Activated naive CD4-positive, alpha-beta T cell treated with anti-CD3 and anti-CD28 coated beads, Interleukin-2, amount 50 U/mL, for 72 hours (primary cell): ENCODE measurements around the gene DAD1. TPM values are rescaled to one million over a fixed set of nuclear protein-coding genes. Genes with fewer than 3 reads are reported as not detected.
"Not testable (repeated sequence)": the region's sequence is repeated elsewhere in the genome, so short reads cannot be mapped to it uniquely, and the experiment has no call there.

Source experiments
- ATAC-seq, 2 donors: fragments of 150-1000 bp; cut with Tn5 transposase; 2 replicates each; pipeline ENCODE4 v1.10.0; 2021; ENCODE audit warnings: mild to moderate bottlenecking in 2 of 2, moderate library complexity in 2 of 2
- DNase-seq, 2 donors: peaks; one replicate each; pipeline ENCODE4 v3.0.0; 2021 to 2022; ENCODE audit warnings: low spot score in 2 of 2
- H3K27ac Mint-ChIP-seq, 2 donors: one replicate each; pipeline ENCODE4 v1.8.0; 2022; ENCODE audit warnings: mild to moderate bottlenecking in 2 of 2, mixed read lengths in 2 of 2
- H3K36me3 Mint-ChIP-seq, 2 donors: one replicate each; pipeline ENCODE4 v1.8.0; 2022; ENCODE audit warnings: mixed read lengths in 2 of 2
- H3K9me3 Mint-ChIP-seq, 2 donors: one replicate each; pipeline ENCODE4 v1.8.0; 2022; ENCODE audit warnings: mixed read lengths in 2 of 2
- total RNA-seq, 2 donors: library from RNA; stranded (reverse); gene quantifications; one replicate each; pipeline ENCODE4 v1.2.3, GENCODE V29; 2022

The DAD1 gene
- total RNA-seq, 2 donors from 2014 or later = 218 to 240 TPM

DNA sequence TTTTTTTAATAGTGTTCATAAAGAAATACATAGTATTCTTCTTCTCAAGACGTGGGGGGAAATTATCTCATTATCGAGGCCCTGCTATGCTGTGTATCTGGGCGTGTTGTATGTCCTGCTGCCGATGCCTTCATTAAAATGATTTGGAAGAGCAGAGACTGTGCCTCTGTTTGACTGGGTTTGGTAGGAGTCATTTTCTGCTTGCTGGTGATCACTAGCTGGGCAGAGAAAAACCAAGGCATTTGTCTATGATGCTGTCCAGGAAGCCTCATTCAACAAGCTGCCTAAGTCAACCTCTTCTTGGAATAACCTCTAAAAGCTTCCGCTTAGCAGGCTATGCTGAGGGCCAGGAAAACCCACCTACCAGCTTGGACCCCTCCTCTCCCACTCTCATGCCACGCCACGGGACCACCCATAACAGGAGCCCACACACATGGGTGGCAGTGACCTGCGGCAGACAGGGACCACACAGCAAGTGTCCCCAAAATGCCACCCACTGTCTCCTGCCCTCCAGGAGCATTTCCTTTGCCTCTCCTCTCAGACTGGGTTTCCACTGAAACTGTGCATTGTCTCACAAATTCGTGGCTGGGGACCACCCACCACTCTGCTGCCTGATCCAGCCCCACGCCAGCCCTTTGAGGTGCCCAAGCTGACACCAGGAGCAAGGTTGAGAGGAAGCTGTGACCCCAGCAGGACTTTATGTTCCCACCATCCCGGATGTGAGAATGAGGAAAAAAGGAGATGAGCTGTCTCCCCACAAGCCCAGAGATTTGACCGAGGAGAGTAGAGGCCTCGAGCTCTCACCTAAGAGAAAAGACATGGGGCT, 36.8 kb downstream of the DAD1 start:
- Mint-ChIP-seq H3K27ac (peak overlapping the region; percentile 96 to 97), H3K36me3 (peaks cover 56 to 60% of the 10 kb centered on the region in 2 donors), H3K9me3 (no peaks in the 10 kb centered on the region)
- ATAC-seq = no peak
- no peak for DNase-seq

DNA sequence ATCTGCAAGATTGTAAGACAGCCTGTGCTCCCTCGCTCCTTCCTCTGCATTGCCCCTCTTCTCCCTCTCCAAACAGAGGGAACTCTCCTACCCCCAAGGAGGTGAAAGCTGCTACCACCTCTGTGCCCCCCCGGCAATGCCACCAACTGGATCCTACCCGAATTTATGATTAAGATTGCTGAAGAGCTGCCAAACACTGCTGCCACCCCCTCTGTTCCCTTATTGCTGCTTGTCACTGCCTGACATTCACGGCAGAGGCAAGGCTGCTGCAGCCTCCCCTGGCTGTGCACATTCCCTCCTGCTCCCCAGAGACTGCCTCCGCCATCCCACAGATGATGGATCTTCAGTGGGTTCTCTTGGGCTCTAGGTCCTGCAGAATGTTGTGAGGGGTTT, 37.4 kb downstream of the DAD1 start:
- no peak for DNase-seq
- Mint-ChIP-seq H3K36me3 (peaks cover 62 to 64% of the 10 kb centered on the region in 2 donors), H3K9me3 (no peaks in the 10 kb centered on the region), H3K27ac (peak overlapping the region; percentile 96 to 97)
- ATAC-seq = no peak

DNA sequence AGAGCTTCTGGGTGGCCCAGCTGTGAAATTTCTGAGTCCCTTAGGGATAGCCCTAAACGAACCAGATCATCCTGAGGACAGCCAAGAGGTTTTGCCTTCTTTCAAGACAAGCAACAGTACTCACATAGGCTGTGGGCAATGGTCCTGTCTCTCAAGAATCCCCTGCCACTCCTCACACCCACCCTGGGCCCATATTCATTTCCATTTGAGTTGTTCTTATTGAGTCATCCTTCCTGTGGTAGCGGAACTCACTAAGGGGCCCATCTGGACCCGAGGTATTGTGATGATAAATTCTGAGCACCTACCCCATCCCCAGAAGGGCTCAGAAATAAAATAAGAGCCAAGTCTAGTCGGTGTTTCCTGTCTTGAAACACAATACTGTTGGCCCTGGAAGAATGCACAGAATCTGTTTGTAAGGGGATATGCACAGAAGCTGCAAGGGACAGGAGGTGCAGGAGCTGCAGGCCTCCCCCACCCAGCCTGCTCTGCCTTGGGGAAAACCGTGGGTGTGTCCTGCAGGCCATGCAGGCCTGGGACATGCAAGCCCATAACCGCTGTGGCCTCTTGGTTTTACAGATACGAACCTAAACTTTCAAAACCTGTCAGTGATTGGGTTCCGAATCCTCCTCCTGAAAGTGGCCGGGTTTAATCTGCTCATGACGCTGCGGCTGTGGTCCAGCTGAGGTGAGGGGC, 38.9 kb downstream of the DAD1 start:
- Mint-ChIP-seq H3K27ac (peak overlapping the region; percentile 96 to 97), H3K9me3 (no peaks in the 10 kb centered on the region), H3K36me3 (peaks cover 75 to 78% of the 10 kb centered on the region in 2 donors)
- DNase-seq = peak; percentile 65 to 85
- ATAC-seq = peak; percentile 63 to 83

DNA sequence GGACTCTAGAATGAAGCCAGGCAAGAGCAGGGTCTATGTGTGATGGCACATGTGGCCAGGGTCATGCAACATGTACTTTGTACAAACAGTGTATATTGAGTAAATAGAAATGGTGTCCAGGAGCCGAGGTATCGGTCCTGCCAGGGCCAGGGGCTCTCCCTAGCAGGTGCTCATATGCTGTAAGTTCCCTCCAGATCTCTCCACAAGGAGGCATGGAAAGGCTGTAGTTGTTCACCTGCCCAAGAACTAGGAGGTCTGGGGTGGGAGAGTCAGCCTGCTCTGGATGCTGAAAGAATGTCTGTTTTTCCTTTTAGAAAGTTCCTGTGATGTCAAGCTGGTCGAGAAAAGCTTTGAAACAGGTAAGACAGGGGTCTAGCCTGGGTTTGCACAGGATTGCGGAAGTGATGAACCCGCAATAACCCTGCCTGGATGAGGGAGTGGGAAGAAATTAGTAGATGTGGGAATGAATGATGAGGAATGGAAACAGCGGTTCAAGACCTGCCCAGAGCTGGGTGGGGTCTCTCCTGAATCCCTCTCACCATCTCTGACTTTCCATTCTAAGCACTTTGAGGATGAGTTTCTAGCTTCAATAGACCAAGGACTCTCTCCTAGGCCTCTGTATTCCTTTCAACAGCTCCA, 39.6 kb downstream of the DAD1 start:
- Mint-ChIP-seq H3K9me3 (no peaks in the 10 kb centered on the region), H3K36me3 (peaks cover 81 to 83% of the 10 kb centered on the region in 2 donors), H3K27ac (peak overlapping the region; percentile 96 to 97)
- ATAC-seq (peak; percentile 0 to 1), DNase-seq (no peak)

DNA sequence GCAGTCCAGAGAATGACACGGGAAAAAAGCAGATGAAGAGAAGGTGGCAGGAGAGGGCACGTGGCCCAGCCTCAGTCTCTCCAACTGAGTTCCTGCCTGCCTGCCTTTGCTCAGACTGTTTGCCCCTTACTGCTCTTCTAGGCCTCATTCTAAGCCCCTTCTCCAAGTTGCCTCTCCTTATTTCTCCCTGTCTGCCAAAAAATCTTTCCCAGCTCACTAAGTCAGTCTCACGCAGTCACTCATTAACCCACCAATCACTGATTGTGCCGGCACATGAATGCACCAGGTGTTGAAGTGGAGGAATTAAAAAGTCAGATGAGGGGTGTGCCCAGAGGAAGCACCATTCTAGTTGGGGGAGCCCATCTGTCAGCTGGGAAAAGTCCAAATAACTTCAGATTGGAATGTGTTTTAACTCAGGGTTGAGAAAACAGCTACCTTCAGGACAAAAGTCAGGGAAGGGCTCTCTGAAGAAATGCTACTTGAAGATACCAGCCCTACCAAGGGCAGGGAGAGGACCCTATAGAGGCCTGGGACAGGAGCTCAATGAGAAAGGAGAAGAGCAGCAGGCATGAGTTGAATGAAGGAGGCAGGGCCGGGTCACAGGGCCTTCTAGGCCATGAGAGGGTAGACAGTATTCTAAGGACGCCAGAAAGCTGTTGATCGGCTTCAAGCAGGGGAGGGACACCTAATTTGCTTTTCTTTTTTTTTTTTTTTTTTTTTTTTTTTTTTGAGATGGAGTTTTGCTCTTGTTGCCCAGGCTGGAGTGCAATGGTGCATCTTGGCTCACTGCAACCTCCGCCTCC, 40.9 kb downstream of the DAD1 start:
- no peak for ATAC-seq
- DNase-seq = no peak
- Mint-ChIP-seq H3K27ac (peak overlapping the region; percentile 96 to 97), H3K36me3 (peaks cover 90 to 91% of the 10 kb centered on the region in 2 donors), H3K9me3 (no peaks in the 10 kb centered on the region)

DNA sequence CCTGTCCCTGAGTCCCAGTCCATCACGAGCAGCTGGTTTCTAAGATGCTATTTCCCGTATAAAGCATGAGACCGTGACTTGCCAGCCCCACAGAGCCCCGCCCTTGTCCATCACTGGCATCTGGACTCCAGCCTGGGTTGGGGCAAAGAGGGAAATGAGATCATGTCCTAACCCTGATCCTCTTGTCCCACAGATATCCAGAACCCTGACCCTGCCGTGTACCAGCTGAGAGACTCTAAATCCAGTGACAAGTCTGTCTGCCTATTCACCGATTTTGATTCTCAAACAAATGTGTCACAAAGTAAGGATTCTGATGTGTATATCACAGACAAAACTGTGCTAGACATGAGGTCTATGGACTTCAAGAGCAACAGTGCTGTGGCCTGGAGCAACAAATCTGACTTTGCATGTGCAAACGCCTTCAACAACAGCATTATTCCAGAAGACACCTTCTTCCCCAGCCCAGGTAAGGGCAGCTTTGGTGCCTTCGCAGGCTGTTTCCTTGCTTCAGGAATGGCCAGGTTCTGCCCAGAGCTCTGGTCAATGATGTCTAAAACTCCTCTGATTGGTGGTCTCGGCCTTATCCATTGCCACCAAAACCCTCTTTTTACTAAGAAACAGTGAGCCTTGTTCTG, 41.6 kb downstream of the DAD1 start:
- DNase-seq = no peak
- H3K27ac Mint-ChIP-seq = peak overlapping the region; percentile 96 to 97
- no peak for ATAC-seq
- peaks cover 91 to 92% of the 10 kb centered on the region in 2 donors for H3K36me3 Mint-ChIP-seq
- no peaks in the 10 kb centered on the region for H3K9me3 Mint-ChIP-seq

DNA sequence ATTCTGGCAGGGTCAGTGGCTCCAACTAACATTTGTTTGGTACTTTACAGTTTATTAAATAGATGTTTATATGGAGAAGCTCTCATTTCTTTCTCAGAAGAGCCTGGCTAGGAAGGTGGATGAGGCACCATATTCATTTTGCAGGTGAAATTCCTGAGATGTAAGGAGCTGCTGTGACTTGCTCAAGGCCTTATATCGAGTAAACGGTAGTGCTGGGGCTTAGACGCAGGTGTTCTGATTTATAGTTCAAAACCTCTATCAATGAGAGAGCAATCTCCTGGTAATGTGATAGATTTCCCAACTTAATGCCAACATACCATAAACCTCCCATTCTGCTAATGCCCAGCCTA, 42.3 kb downstream of the DAD1 start:
- DNase-seq = no peak
- Mint-ChIP-seq H3K27ac (peak overlapping the region; percentile 96 to 97), H3K9me3 (no peaks in the 10 kb centered on the region), H3K36me3 (peaks cover 91 to 92% of the 10 kb centered on the region in 2 donors)
- ATAC-seq = no peak

DNA sequence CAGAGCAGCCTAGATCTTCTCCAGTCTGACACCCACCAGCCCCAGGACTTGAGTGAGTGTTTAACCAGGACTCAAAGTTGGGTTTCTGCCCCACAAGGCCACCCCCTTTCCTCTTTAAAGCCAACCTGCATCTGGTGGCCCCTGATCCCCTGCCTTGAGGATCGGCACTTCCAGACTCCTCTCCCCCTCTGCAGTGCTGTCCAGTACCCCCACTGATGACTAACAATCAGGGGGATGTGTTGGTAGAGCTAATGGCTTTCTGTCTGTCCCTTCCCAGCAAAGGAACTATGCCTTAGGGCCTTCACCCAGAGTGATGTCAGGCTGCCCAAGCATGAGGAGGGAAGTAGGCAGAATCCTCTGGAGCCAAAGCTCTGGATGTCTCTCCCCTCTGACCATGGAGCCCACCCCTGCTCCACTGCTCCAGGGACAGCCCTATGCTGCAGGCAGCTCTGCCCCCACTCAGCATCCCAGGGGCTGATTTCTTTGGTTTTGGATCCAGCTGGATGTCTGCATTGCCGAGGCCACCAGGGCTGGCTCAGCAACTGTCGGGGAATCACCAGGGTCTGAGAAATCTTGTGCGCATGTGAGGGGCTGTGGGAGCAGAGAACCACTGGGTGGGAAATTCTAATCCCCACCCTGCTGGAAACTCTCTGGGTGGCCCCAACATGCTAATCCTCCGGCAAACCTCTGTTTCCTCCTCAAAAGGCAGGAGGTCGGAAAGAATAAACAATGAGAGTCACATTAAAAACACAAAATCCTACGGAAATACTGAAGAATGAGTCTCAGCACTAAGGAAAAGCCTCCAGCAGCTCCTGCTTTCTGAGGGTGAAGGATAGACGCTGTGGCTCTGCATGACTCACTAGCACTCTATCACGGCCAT, 42.9 kb downstream of the DAD1 start:
- DNase-seq = no peak
- Mint-ChIP-seq H3K27ac (peak overlapping the region; percentile 96 to 97), H3K36me3 (peaks cover 91 to 92% of the 10 kb centered on the region in 2 donors), H3K9me3 (no peaks in the 10 kb centered on the region)
- no peak for ATAC-seq

DNA sequence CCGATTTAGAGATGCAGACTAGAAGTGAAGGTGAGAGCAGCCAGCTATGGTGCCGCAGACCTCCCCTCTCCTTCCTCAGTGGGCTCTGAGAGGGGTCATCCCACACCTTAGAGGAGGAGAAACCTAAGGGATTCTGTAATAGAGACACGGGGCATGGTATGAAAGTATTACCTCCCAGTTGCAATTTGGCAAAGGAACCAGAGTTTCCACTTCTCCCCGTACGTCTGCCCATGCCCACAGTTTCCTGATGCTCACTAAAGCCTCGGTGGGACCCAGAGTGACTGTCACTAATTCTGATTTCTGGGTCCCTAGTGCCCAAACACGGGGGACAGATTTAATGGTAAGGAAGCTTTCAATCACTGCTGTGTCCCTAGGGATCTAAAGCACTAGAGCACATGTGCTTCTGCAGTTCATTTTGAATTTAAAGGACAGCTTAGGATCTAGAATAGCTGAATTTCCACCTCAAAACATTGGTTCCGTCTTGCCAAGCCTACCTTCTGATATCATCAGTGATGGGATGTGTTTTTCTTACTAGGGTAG, 44.1 kb downstream of the DAD1 start:
- ATAC-seq (peak in 1 of 2 donors; percentile 3), DNase-seq (no peak)
- Mint-ChIP-seq H3K36me3 (peaks cover 93 to 94% of the 10 kb centered on the region in 2 donors), H3K27ac (peak overlapping the region; percentile 96 to 97), H3K9me3 (no peaks in the 10 kb centered on the region)

DNA sequence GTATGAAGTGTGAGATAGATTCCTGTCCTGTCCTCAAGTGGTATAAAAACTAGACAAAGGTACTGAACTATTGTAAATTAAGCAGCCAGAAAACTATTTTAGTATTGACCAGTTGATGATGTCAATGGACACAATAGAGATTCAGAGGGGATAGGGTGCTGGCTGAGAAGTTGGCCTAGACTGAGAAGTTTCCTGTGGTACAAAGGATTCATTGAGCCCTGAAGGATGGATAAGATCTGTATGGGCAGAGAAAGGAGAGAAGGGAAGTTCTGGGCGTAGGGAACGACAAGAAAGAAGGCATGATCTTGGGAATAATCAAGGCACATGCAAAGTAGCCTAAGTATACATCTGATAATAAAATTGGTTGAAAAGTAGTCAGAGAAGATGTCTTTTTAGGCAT, 44.6 kb downstream of the DAD1 start:
- Mint-ChIP-seq H3K9me3 (no peaks in the 10 kb centered on the region), H3K27ac (peak overlapping the region; percentile 96 to 97), H3K36me3 (peaks cover 93 to 95% of the 10 kb centered on the region in 2 donors)
- DNase-seq = no peak
- ATAC-seq = no peak

DNA sequence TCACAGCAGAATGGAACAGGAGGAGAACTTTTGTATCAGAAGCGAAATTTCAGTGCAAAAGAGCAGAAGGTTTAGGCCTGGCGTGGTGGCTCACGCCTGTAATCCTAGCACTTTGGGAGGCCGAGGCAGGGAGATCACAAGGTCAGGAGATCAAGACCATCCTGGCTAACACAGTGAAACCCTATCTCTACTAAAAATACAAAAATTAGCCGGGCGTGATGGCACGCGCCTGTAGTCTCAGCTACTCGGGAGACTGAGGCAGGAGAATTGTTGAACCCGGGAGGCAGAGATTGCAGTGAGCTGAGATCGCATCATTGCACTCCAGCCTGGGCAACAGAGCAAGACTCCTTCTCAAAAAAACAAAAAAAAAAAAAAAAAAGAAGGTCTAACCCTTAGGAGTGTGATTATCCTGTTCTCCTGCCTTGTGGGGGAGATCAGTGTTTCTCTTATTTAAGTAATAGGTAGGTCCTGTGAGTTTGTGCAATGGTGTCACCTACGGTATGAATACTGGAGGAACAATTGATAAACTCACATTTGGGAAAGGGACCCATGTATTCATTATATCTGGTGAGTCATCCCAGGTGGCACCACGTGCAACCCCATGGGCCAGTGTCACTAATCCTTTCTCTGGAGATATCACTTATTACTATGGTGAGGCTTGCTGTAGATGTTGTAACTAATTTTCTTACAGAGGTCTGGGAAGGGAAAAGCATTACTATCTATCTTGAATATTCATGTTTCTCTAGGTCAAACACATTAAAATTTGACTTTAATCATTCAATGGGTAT, 45.3 kb downstream of the DAD1 start:
- Mint-ChIP-seq H3K36me3 (peaks cover 93 to 95% of the 10 kb centered on the region in 2 donors), H3K27ac (peak overlapping the region; percentile 96 to 97)
- ATAC-seq = peak in 1 of 2 donors; percentile 16
- H3K9me3 Mint-ChIP-seq, DNase-seq: not testable (repeated sequence)

DNA sequence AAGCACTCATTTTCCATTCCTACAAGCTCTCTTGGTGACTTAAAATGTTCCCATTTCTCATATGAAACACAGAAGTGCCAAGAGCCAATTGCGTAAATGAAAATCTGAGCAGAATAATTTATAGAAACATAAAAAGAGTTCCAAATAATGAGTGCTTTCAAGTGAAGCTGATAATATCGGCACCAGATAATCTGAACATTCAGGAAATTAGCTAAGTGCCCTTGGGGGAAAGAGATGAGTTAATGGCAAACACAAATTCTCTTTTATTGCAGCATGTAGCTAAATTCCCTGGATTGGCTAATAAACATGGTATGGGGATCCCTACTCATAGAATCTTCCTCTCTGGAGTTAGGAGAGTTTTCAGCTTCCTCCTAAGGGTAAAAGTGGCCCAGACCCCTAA, 46.7 kb downstream of the DAD1 start:
- ATAC-seq = no peak
- no peak for DNase-seq
- no peaks in the 10 kb centered on the region for H3K9me3 Mint-ChIP-seq
- H3K27ac Mint-ChIP-seq = peak overlapping the region; percentile 96 to 97
- H3K36me3 Mint-ChIP-seq = peaks cover 93 to 95% of the 10 kb centered on the region in 2 donors

DNA sequence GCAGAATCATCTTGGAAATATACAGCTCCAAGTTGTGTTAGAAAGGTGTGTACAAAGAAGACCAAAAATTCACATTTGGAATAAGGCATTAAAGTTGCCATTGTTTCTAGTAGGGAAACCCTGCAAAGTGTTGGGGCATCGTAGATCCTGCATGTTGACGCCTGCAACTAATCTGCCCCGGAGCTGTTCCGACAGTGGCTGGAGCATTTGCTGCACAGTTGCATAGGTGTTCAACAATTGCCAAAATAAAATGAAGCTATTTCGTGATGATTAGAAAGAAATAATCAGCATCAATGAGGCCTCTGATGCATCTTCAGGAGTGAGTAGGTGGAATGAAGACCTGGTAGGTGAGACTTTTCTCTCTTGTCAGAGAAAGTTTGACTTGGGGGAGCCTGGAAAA, 47.3 kb downstream of the DAD1 start:
- no peak for DNase-seq
- Mint-ChIP-seq H3K36me3 (peaks cover 93 to 96% of the 10 kb centered on the region in 2 donors), H3K9me3 (no peaks in the 10 kb centered on the region), H3K27ac (peak overlapping the region; percentile 96 to 97)
- no peak for ATAC-seq

DNA sequence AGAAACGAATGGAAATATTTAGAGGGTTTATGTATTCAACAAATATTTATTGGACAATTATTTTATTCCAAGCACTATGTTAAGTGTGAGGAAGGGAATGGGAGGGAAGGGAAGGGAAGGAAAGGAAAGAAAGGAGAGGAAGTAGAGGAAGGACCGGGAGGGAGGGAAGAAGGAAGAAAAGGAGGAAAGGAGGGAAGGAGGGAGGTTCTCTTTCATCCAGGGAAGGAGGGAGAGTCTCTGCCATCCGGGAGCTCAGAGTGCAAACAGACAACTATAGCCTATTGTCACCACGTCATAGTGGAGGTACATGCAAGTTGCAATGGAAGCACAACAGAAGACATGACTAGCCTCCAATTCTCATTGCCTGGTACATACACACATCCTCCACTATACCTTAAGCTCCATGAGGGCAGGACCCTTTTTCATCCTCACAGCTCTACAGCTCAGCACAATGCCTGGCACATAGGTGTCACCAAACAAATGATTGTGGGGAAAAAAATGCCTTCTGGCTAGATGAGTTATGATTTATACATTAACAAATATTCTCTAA, 48.1 kb downstream of the DAD1 start:
- Mint-ChIP-seq H3K9me3 (no peaks in the 10 kb centered on the region), H3K27ac (peak overlapping the region; percentile 96 to 97), H3K36me3 (peaks cover 89 to 96% of the 10 kb centered on the region in 2 donors)
- no peak for DNase-seq
- peak in 1 of 2 donors; percentile 4 for ATAC-seq
